Upper lobe of left lung (tissue), 6 donors: ENCODE data around the gene JARID2. TPM values are rescaled to one million over a fixed set of nuclear protein-coding genes. Genes with fewer than 3 reads are reported as not detected.

ENCODE experiments used
- ATAC-seq, 2 donors: fragments of 200-7000 bp; cut with Tn5 transposase; one replicate each; pipeline ENCODE4 v1.9.1; 2022; ENCODE audit warnings: mild to moderate bottlenecking in 2 of 2, moderate library complexity in 2 of 2; ENCODE audit not compliant: low FRiP score in 2 of 2
- DNase-seq, 2 donors: peaks; one replicate each; pipeline ENCODE4 v3.0.0-alpha.2; 2019 to 2020
- H3K27ac ChIP-seq, 4 donors: fragments of 200-600 bp; sonication (generic); one replicate each; pipeline ENCODE4 v1.5.1; 2016 to 2019
- H3K27me3 ChIP-seq, 4 donors: fragments of 200-600 bp; sonication (generic); one replicate each; pipeline ENCODE4 v1.5.1; 2017 to 2019
- H3K36me3 ChIP-seq, 4 donors: fragments of 200-600 bp; sonication (generic); one replicate each; pipeline ENCODE4 v1.5.1; 2016 to 2019
- H3K4me1 ChIP-seq, 4 donors: fragments of 200-600 bp; sonication (generic); one replicate each; pipeline ENCODE4 v1.5.1; 2018 to 2019
- H3K4me3 ChIP-seq, 4 donors: fragments of 200-600 bp; sonication (generic); one replicate each; pipeline ENCODE4 v1.5.1; 2017 to 2019; ENCODE audit warnings: mild to moderate bottlenecking in 2 of 4, moderate library complexity in 1 of 4
- H3K9me3 ChIP-seq, 4 donors: fragments of 200-600 bp; sonication (generic); one replicate each; pipeline ENCODE4 v1.5.1; 2018 to 2019
- EP300 ChIP-seq, 4 donors: sonication (generic); formaldehyde crosslinking; IDR thresholded peaks; one replicate each; pipeline ENCODE4 v1.5.1; 2017; ENCODE audit warnings: antibody characterized with exemption in 4 of 4, control low read depth in 2 of 4
- POLR2A ChIP-seq, 4 donors: fragments of 450-650 bp; IDR thresholded peaks; one replicate each; pipeline ENCODE4 v1.5.1; 2016 to 2017; ENCODE audit warnings: antibody characterized with exemption in 4 of 4, mild to moderate bottlenecking in 2 of 4
- POLR2AphosphoS5 ChIP-seq, 2 donors: sonication (generic); formaldehyde crosslinking; IDR thresholded peaks; one replicate each; pipeline ENCODE4 v1.5.1; 2017; ENCODE audit warnings: antibody characterized with exemption in 2 of 2
- whole genome bisulfite sequencing, 2 donors: methylation state at CpG; one replicate each; pipeline ENCODE4 v1.1.5; 2017 to 2018; 5-methylcytosine and 5-hydroxymethylcytosine counted together
- total RNA-seq, 6 donors: library from RNA; depleted of rRNA in 4 of 6; stranded (reverse); fragments of >200 nt in 4 of 6; gene quantifications; one replicate each; pipeline versions ENCODE4 v1.1.0 to v1.2.1, GENCODE V29; 2016 to 2021
- TF ChIP-seq, protein P1 (sequence below), 6 experiments: fragments of 450-650 bp in 4 of 6; fragments of 200-600 bp in 2 of 6; sonication (generic) in 2 of 6; IDR thresholded peaks; one replicate each; pipeline ENCODE4 v1.5.1; 2016 to 2019; ENCODE audit warnings: antibody characterized with exemption in 6 of 6
- donor health status: DM: no; HTN: no; CAD: no; lungs with moderate emphysema.
- donor health status: DM: no; HTN: yes; CAD: no; lungs with severe emphysema.

Gene JARID2
- total RNA-seq, 6 donors from 2014 or later, result 9.6 to 37.7 (median 16.4) TPM

GRCh38 chr6:15491255-15491985 lies 245.6 kb downstream of the JARID2 start:
- WGBS, 2 donors, result 18 to 19% methylated on average over 9 of the region's 9 CpGs
- no peaks in the 10 kb centered on the region for H3K27me3 ChIP-seq
- H3K27ac ChIP-seq, result peak overlapping the region in 2 of 4 donors; percentile 1 to 32
- ATAC-seq (peak; percentile 61 to 84), DNase-seq (peak in 1 of 2 donors; percentile 69)
- TF ChIP-seq EP300 (IDR thresholded peaks at IDR 0.05) (no peak), POLR2A (IDR thresholded peaks at IDR 0.05) (no peak), POLR2AphosphoS5 (IDR thresholded peaks at IDR 0.05) (peak in 1 of 2 donors; percentile 8)
- TF ChIP-seq, protein P1, sequence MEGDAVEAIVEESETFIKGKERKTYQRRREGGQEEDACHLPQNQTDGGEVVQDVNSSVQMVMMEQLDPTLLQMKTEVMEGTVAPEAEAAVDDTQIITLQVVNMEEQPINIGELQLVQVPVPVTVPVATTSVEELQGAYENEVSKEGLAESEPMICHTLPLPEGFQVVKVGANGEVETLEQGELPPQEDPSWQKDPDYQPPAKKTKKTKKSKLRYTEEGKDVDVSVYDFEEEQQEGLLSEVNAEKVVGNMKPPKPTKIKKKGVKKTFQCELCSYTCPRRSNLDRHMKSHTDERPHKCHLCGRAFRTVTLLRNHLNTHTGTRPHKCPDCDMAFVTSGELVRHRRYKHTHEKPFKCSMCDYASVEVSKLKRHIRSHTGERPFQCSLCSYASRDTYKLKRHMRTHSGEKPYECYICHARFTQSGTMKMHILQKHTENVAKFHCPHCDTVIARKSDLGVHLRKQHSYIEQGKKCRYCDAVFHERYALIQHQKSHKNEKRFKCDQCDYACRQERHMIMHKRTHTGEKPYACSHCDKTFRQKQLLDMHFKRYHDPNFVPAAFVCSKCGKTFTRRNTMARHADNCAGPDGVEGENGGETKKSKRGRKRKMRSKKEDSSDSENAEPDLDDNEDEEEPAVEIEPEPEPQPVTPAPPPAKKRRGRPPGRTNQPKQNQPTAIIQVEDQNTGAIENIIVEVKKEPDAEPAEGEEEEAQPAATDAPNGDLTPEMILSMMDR (IDR thresholded peaks at IDR 0.05), result peak; percentile 60 to 85 (median 76)
- no peak overlapping the region for H3K4me3 ChIP-seq
- H3K9me3 ChIP-seq, result no peaks in the 10 kb centered on the region
- peaks cover 7 to 17% (median 13%) of the 10 kb centered on the region in 4 donors for H3K4me1 ChIP-seq
- H3K36me3 ChIP-seq, result peaks cover 16 to 36% (median 24%) of the 10 kb centered on the region in 4 donors

DNA sequence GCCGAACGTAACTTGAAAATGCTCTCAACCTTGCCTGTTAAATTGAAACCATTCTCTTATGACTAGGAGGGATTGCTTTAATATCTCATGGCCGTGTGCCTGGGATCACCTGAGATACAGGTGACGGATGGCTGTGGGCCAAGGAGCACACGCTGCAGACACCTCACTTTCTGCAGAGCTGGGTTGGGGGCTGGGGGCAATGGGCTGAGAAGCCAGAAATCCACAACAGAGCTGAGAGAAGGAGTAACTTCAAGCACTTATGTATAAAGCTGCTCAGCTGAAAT lies 246.1 kb downstream of the JARID2 start:
- 84 to 88% methylated on average over 5 of the region's 5 CpGs for WGBS, 2 donors
- H3K27ac ChIP-seq, result no peak overlapping the region
- no peak for ATAC-seq

GRCh38 chr6:15493437-15494168 lies 247.7 kb downstream of the JARID2 start:
- 89 to 94% methylated on average over 9 of the region's 9 CpGs for WGBS, 2 donors
- H3K27ac ChIP-seq, result no peak overlapping the region
- DNase-seq (no peak), ATAC-seq (no peak)
- no peak overlapping the region for H3K4me3 ChIP-seq
- H3K9me3 ChIP-seq, result no peaks in the 10 kb centered on the region
- H3K4me1 ChIP-seq, result peaks cover 7 to 19% (median 13%) of the 10 kb centered on the region in 4 donors
- peaks cover 5 to 30% (median 21%) of the 10 kb centered on the region in 4 donors for H3K36me3 ChIP-seq
- TF ChIP-seq, protein P1 (IDR thresholded peaks at IDR 0.05), result no peak
- TF ChIP-seq POLR2AphosphoS5 (IDR thresholded peaks at IDR 0.05) (no peak), POLR2A (IDR thresholded peaks at IDR 0.05) (no peak), EP300 (IDR thresholded peaks at IDR 0.05) (no peak)
- H3K27me3 ChIP-seq, result no peaks in the 10 kb centered on the region

More for the DNA sequence above, 246.1 kb downstream of the JARID2 start:
- Histone ChIP-seq H3K27me3 (no peaks in the 10 kb centered on the region), H3K4me3 (no peak overlapping the region), H3K4me1 (peaks cover 7 to 17% (median 13%) of the 10 kb centered on the region in 4 donors), H3K9me3 (no peaks in the 10 kb centered on the region), H3K36me3 (peaks cover 17 to 41% (median 29%) of the 10 kb centered on the region in 4 donors)
- DNase-seq, result no peak
- TF ChIP-seq POLR2A (IDR thresholded peaks at IDR 0.05), result no peak
- TF ChIP-seq POLR2AphosphoS5 (IDR thresholded peaks at IDR 0.05), result no peak
- TF ChIP-seq, protein P1 (IDR thresholded peaks at IDR 0.05), result no peak
- TF ChIP-seq EP300 (IDR thresholded peaks at IDR 0.05), result no peak

- WGBS, 2 donors, result 68 to 78% methylated on average over 10 of the region's 10 CpGs
- no peak overlapping the region for H3K4me3 ChIP-seq
- no peaks in the 10 kb centered on the region for H3K9me3 ChIP-seq
- DNase-seq (no peak), ATAC-seq (peak in 1 of 2 donors; percentile 53)
- H3K36me3 ChIP-seq, result peaks cover 4 to 28% (median 17%) of the 10 kb centered on the region in 4 donors
- TF ChIP-seq POLR2AphosphoS5 (IDR thresholded peaks at IDR 0.05) (peak in 1 of 2 donors; percentile 63), POLR2A (IDR thresholded peaks at IDR 0.05) (no peak)
- peaks cover 7 to 22% (median 13%) of the 10 kb centered on the region in 4 donors for H3K4me1 ChIP-seq
- H3K27me3 ChIP-seq, result no peaks in the 10 kb centered on the region
- peak overlapping the region in 1 of 4 donors; percentile 30 for H3K27ac ChIP-seq
These were observed 249.6 kb downstream of the JARID2 start for GRCh38 chr6:15495375-15495901.
